CD14-positive monocyte (primary cell): ENCODE measurements around the gene DBF4B. TPM values are rescaled to one million over a fixed set of nuclear protein-coding genes. Genes with fewer than 3 reads are reported as not detected.
"Not testable (repeated sequence)": the region's sequence is repeated elsewhere in the genome, so short reads cannot be mapped to it uniquely, and the experiment has no call there.

ENCODE experiments used
- DNase-seq, 3 donors: peaks; one replicate each; pipeline ENCODE4 v3.0.0-alpha.2; 2011 to 2022
- H2AFZ ChIP-seq: 2 replicates; pipeline ENCODE4 v1.6.0; 2012; ENCODE audit warnings: mild to moderate bottlenecking, low read depth, low read length, inconsistent platforms; ENCODE audit not compliant: insufficient read depth, poor library complexity, severe bottlenecking
- H3K27ac ChIP-seq, 2 donors: 1 replicate in 1 of 2; 2 replicates in 1 of 2; pipeline ENCODE4 v1.5.1; 2012 to 2013; ENCODE audit warnings: low read length in 2 of 2, control low read depth in 1 of 2, inconsistent platforms in 1 of 2, low read depth in 1 of 2, mild to moderate bottlenecking in 1 of 2
- H3K27me3 ChIP-seq, 2 donors: one replicate each; pipeline versions ENCODE4 v1.6.0 to v1.6.1; 2011 to 2013; ENCODE audit warnings: low read length in 2 of 2; ENCODE audit not compliant: control insufficient read depth in 2 of 2, insufficient read depth in 2 of 2
- H3K36me3 ChIP-seq, 2 donors: replicated peaks in 1 of 2; 1 replicate in 1 of 2; 2 replicates in 1 of 2; pipeline versions ENCODE4 v1.5.1 to v1.6.1; 2012 to 2013; ENCODE audit warnings: low read length in 2 of 2, control low read depth in 1 of 2, inconsistent platforms in 1 of 2, mild to moderate bottlenecking in 1 of 2; ENCODE audit not compliant: insufficient read depth in 2 of 2, control insufficient read depth in 1 of 2
- H3K4me1 ChIP-seq, 2 donors: 1 replicate in 1 of 2; 2 replicates in 1 of 2; pipeline versions ENCODE4 v1.5.1 to v1.6.1; 2012 to 2013; ENCODE audit warnings: low read length in 2 of 2, control low read depth in 1 of 2, inconsistent platforms in 1 of 2, mild to moderate bottlenecking in 1 of 2, moderate library complexity in 1 of 2; ENCODE audit not compliant: insufficient read depth in 2 of 2, control insufficient read depth in 1 of 2
- H3K4me2 ChIP-seq: replicated peaks from 2 replicates; pipeline ENCODE3; 2012; ENCODE audit warnings: low read length, moderate library complexity, mild to moderate bottlenecking; ENCODE audit not compliant: poor library complexity, severe bottlenecking; ENCODE audit errors: extremely low read depth
- H3K4me3 ChIP-seq, 3 experiments: fragments of 200-600 bp in 1 of 3; sonication (generic) in 1 of 3; replicated peaks in 1 of 3; 1 replicate in 2 of 3; 2 replicates in 1 of 3; pipeline ENCODE4 v1.5.1; 2011 to 2013; ENCODE audit warnings: low read length in 3 of 3, mild to moderate bottlenecking in 3 of 3, control low read depth in 2 of 3, low read depth in 2 of 3, inconsistent platforms in 1 of 3, moderate library complexity in 1 of 3
- H3K79me2 ChIP-seq: 2 replicates; pipeline ENCODE4 v1.6.0; 2012; ENCODE audit warnings: mild to moderate bottlenecking, control low read depth, inconsistent platforms, low read length, moderate library complexity; ENCODE audit not compliant: insufficient read depth
- H3K9ac ChIP-seq: 2 replicates; pipeline ENCODE4 v1.6.0; 2017; ENCODE audit warnings: low read length, mild to moderate bottlenecking; ENCODE audit not compliant: insufficient read depth, poor library complexity, severe bottlenecking
- H3K9me3 ChIP-seq, 2 donors: replicated peaks in 1 of 2; 1 replicate in 1 of 2; 2 replicates in 1 of 2; pipeline versions ENCODE4 v1.5.1 to v1.6.1; 2012 to 2013; ENCODE audit warnings: low read length in 2 of 2, control low read depth in 1 of 2; ENCODE audit not compliant: control insufficient read depth in 1 of 2, insufficient read depth in 1 of 2
- H4K20me1 ChIP-seq: 2 replicates; pipeline ENCODE4 v1.6.0; 2012; ENCODE audit warnings: mild to moderate bottlenecking, low read length, control low read depth, moderate library complexity; ENCODE audit not compliant: insufficient read depth
- H3K27ac Mint-ChIP-seq, 7 donors: one replicate each; pipeline ENCODE4 v1.8.0; 2020; ENCODE audit warnings: mild to moderate bottlenecking in 7 of 7, mixed read lengths in 7 of 7, moderate library complexity in 6 of 7, inconsistent platforms in 2 of 7
- H3K27me3 Mint-ChIP-seq, 3 donors: one replicate each; pipeline ENCODE4 v1.8.0; 2021 to 2022; ENCODE audit warnings: low read depth in 3 of 3, mild to moderate bottlenecking in 3 of 3, mixed read lengths in 3 of 3, moderate library complexity in 3 of 3, inconsistent platforms in 1 of 3
- H3K36me3 Mint-ChIP-seq, 2 donors: one replicate each; pipeline ENCODE4 v1.8.0; 2020; ENCODE audit warnings: mixed read lengths in 2 of 2, inconsistent platforms in 1 of 2, mild to moderate bottlenecking in 1 of 2
- H3K4me1 Mint-ChIP-seq: one replicate; pipeline ENCODE4 v1.8.0; 2020; ENCODE audit warnings: mild to moderate bottlenecking, mixed read lengths
- H3K4me3 Mint-ChIP-seq, 2 donors: one replicate each; pipeline ENCODE4 v1.8.0; 2020; ENCODE audit warnings: mild to moderate bottlenecking in 2 of 2, mixed read lengths in 2 of 2, moderate library complexity in 1 of 2
- H3K9me3 Mint-ChIP-seq, 7 donors: one replicate each; pipeline ENCODE4 v1.8.0; 2020 to 2022; ENCODE audit warnings: mixed read lengths in 7 of 7, mild to moderate bottlenecking in 6 of 7, moderate library complexity in 6 of 7, inconsistent platforms in 2 of 7
- WGBS: methylation state at CpG from one replicate; pipeline ENCODE4 v1.1.5; 2013; ENCODE audit warnings: missing lambda C conversion rate; ENCODE audit not compliant: insufficient coverage; 5-methylcytosine and 5-hydroxymethylcytosine counted together
- intact Hi-C, 2 donors: fragments of 100-400 bp; cut with micrococcal nuclease; formaldehyde crosslinking; loops; one replicate each; pipeline versions ENCODE4 v1.15.0 to v1.15.1; 2023
- polyA plus RNA-seq, 3 donors: library from polyadenylated mRNA; depleted of rRNA in 1 of 3; unstranded in 2 of 3; stranded (reverse) in 1 of 3; fragments of 300-500 nt in 2 of 3; fragments of >200 nt in 1 of 3; fragmentation: Illumina TruSeq in 2 of 3; gene quantifications; 1 replicate in 2 of 3; 2 replicates in 1 of 3; pipeline ENCODE4 v1.2.3, GENCODE V29; 2012 to 2021
- TF ChIP-seq, protein P1 (sequence below): fragments of 200-600 bp; IDR thresholded peaks from one replicate; pipeline ENCODE4 v1.8.0; 2022; ENCODE audit warnings: antibody characterized with exemption, mild to moderate bottlenecking

DBF4B gene
- polyA plus RNA-seq, 3 donors = 0.23 to 2.9 (median 0.34) TPM

DNA sequence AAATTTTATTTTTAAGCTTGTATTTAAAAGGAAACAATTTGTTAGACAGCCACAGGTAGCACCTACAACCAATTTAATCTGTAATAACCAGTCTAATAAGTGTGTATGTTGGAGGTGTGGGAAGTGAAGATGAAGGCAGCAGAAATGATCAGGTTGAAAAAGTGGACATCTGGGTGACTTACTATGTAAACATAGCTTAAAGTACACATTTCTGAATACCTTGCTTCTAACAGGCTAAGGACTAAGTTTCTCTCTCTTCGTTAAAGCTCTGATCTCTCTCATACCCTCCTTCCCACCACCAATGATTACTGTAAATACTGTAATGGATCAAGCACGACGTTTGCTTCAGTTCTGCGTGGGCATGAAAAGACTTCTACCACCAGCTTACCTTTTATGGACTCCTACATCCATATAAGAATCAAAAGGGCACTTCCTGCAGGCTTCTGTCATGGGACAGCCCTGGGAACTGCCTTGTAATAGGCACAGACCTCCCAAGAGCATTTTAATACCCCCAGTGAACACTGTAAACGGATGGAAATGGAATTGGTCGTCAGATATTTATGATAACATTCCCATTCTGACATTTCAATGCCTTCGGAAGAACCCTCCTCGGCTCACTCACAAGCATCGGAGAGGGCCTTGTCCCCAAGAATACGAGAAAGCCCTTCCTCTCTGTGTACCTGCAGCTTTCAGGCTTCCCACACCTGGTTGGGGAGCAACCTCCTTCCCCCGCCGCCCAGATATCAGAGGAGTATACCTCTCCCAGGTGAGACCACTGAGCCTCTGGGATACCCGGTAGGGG is 19.6 kb upstream of the DBF4B start:
- no peaks in the 10 kb centered on the region for H3K27me3 ChIP-seq
- peak overlapping the region; percentile 94 for H2AFZ ChIP-seq
- no peak for DNase-seq
- Mint-ChIP-seq H3K27ac (peak overlapping the region; percentile 90 to 96 (median 95)), H3K27me3 (peaks cover 2 to 5% (median 2%) of the 10 kb centered on the region in 3 donors), H3K9me3 (no peaks in the 10 kb centered on the region), H3K4me1 (peaks cover 25% of the 10 kb centered on the region), H3K36me3 (peaks cover 13 to 19% of the 10 kb centered on the region in 2 donors), H3K4me3 (peak overlapping the region; percentile 97)
- H3K9ac ChIP-seq = peak overlapping the region; percentile 82
- peak overlapping the region; percentile 88 to 89 for H3K27ac ChIP-seq
- peak overlapping the region; percentile 86 for H3K4me2 ChIP-seq
- H3K9me3 ChIP-seq = no peaks in the 10 kb centered on the region
- no peaks in the 10 kb centered on the region for H4K20me1 ChIP-seq
- H3K4me1 ChIP-seq = peaks cover 19 to 21% of the 10 kb centered on the region in 2 donors
- H3K79me2 ChIP-seq = peaks cover 35% of the 10 kb centered on the region
- 4% methylated on average over 4 of the region's 13 CpGs for WGBS
- peak overlapping the region; percentile 85 to 90 (median 88) for H3K4me3 ChIP-seq
- TF ChIP-seq, protein P1, sequence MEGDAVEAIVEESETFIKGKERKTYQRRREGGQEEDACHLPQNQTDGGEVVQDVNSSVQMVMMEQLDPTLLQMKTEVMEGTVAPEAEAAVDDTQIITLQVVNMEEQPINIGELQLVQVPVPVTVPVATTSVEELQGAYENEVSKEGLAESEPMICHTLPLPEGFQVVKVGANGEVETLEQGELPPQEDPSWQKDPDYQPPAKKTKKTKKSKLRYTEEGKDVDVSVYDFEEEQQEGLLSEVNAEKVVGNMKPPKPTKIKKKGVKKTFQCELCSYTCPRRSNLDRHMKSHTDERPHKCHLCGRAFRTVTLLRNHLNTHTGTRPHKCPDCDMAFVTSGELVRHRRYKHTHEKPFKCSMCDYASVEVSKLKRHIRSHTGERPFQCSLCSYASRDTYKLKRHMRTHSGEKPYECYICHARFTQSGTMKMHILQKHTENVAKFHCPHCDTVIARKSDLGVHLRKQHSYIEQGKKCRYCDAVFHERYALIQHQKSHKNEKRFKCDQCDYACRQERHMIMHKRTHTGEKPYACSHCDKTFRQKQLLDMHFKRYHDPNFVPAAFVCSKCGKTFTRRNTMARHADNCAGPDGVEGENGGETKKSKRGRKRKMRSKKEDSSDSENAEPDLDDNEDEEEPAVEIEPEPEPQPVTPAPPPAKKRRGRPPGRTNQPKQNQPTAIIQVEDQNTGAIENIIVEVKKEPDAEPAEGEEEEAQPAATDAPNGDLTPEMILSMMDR = no peak
- intact Hi-C loops = no loop called here
- H3K36me3 ChIP-seq = peaks cover 0 to 10% of the 10 kb centered on the region in 2 donors

DNA sequence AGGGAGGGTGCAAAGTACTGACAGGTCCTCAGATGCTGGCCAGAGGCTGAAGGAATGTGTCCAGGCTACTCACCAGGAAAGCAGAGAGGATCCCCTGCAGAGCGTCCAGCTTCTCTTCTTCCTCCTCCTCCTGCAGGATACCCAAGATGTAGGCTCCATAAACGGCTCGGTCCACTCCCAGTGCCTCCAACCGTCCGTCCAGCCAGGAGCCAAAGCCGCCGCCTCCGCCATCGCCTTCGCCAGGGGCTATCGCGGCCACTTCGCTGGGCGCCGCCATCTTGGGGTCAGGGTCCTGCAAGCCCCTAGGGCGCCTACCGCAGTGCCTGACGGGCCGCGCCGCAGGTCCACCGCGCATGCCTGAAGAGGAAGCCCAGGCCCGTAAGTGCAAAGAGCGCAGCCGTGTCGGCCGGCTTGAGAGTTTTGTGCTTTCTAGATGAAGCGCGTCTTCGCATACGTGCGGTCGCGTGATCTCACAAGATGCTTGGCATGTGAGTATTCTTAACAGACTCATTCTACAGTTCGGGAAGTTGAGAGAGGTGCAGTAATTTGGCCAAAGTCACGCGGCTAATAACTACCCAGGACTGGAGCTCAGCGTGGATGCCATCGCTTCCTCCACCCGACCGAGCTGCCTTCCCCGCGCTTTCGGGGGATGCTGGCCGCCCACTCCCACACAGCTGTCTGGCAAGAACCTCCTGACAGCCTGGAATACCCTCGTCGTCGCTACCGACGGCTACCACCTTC is 18.8 kb upstream of the DBF4B start, which contains the start of gene CCDC43:
TSS of gene CCDC43 (minus strand) at position 300 of the 741 bp plus-strand sequence. CDS start at position 277, 23 bp downstream.
- H3K4me3 ChIP-seq = peak within 1 kb of the TSS; percentile 85 to 90 (median 88)
- TF ChIP-seq, protein P1 = no peak
- no peaks in the 10 kb centered on the region for H3K27me3 ChIP-seq
- peaks cover 35% of the 10 kb centered on the region for H3K79me2 ChIP-seq
- peak; percentile 91 to 97 (median 93) for DNase-seq
- intact Hi-C loops = no loop called here
- H3K27ac ChIP-seq = peak within 1 kb of the TSS; percentile 88 to 89
- peaks cover 13 to 17% of the 10 kb centered on the region in 2 donors for H3K36me3 Mint-ChIP-seq
- peak within 1 kb of the TSS; percentile 86 for H3K4me2 ChIP-seq
- peak within 1 kb of the TSS; percentile 97 for H3K4me3 Mint-ChIP-seq
- H3K4me1 Mint-ChIP-seq = peaks cover 23% of the 10 kb centered on the region
- peaks cover 0 to 10% of the 10 kb centered on the region in 2 donors for H3K36me3 ChIP-seq
- H2AFZ ChIP-seq = peak within 1 kb of the TSS; percentile 94
- H3K9ac ChIP-seq = peak within 1 kb of the TSS; percentile 82
- H3K9me3 Mint-ChIP-seq = no peaks in the 10 kb centered on the region
- peaks cover 2 to 5% (median 5%) of the 10 kb centered on the region in 3 donors for H3K27me3 Mint-ChIP-seq
- peak within 1 kb of the TSS; percentile 90 to 96 (median 95) for H3K27ac Mint-ChIP-seq
- H4K20me1 ChIP-seq = no peaks in the 10 kb centered on the region
- H3K9me3 ChIP-seq = no peaks in the 10 kb centered on the region
- peaks cover 16 to 20% of the 10 kb centered on the region in 2 donors for H3K4me1 ChIP-seq
- 0% methylated on average over 45 of the region's 51 CpGs for whole genome bisulfite sequencing

DNA sequence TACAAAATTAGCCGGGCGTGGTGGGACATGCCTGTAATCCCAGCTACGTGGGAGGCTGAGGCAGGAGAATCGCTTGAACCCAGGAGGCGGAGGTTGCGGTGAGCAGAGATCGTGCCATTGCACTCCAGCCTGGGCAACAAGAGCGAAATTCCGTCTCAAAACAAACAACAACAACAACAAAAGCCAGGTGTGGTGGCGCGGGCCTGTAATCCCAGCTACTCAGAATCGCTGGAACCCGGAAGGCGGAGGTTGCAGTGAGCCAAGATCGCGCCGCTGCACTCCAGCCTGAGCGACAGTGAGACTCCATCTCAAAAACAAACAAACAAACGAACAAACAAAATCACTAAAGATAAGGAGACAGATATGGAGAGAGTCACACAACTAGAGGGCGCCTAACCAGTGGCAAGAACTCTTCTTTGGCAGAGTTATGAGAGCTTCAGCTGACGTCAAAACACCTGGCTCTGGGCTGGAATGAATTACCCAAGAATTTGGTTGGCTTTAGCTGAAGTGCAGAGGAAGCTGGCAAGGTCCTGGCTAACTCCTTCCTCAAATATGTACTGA is 17.6 kb upstream of the DBF4B start:
- Mint-ChIP-seq H3K27ac (peak overlapping the region in 1 of 7 donors; percentile 94), H3K36me3 (peaks cover 8 to 11% of the 10 kb centered on the region in 2 donors), H3K4me1 (peaks cover 23% of the 10 kb centered on the region), H3K4me3 (peak overlapping the region in 1 of 2 donors; percentile 7)
- intact Hi-C loops, H3K27me3 ChIP-seq, H4K20me1 ChIP-seq, H3K4me2 ChIP-seq, H3K9me3 Mint-ChIP-seq, H3K27me3 Mint-ChIP-seq, H3K9me3 ChIP-seq, H3K36me3 ChIP-seq, H3K4me3 ChIP-seq, H3K9ac ChIP-seq, H3K27ac ChIP-seq: not testable (repeated sequence)
- H2AFZ ChIP-seq = peak overlapping the region; percentile 94
- H3K79me2 ChIP-seq = peaks cover 35% of the 10 kb centered on the region
- peak in 1 of 3 donors; percentile 19 for DNase-seq
- peaks cover 16 to 20% of the 10 kb centered on the region in 2 donors for H3K4me1 ChIP-seq
- WGBS = 87% methylated on average over 8 of the region's 21 CpGs
